Activated naive CD4-positive, alpha-beta T cell treated with anti-CD3 and anti-CD28 coated beads for 36 hours (primary cell): ENCODE data around the gene CLEC4G. TPM values are rescaled to one million over a fixed set of nuclear protein-coding genes. Genes with fewer than 3 reads are reported as not detected.
"Not testable (repeated sequence)": the region's sequence is repeated elsewhere in the genome, so short reads cannot be mapped to it uniquely, and the experiment has no call there.

ENCODE experiments used
- CTCF ChIA-PET: fragments of 350-600 bp; sonication (Branson Sonifier 250); formaldehyde crosslinking; loops from one replicate; lab custom pipeline; 2021; ENCODE audit warnings: antibody characterized with exemption; lab: Charles Lee
- DNase-seq: peaks from one replicate; pipeline ENCODE4 v3.0.0-alpha.2; 2020
- H3K27ac Mint-ChIP-seq: one replicate; pipeline ENCODE4 v1.8.0; 2021; ENCODE audit warnings: mild to moderate bottlenecking, mixed read lengths
- H3K27me3 Mint-ChIP-seq: one replicate; pipeline ENCODE4 v1.8.0; 2021; ENCODE audit warnings: low read depth, mixed read lengths
- H3K36me3 Mint-ChIP-seq: one replicate; pipeline ENCODE4 v1.8.0; 2021; ENCODE audit warnings: low read depth, mixed read lengths
- H3K4me1 Mint-ChIP-seq: one replicate; pipeline ENCODE4 v1.8.0; 2021; ENCODE audit warnings: low read depth, mixed read lengths
- H3K4me3 Mint-ChIP-seq: one replicate; pipeline ENCODE4 v1.8.0; 2021; ENCODE audit warnings: mild to moderate bottlenecking, moderate library complexity, mixed read lengths
- H3K9me3 Mint-ChIP-seq: one replicate; pipeline ENCODE4 v1.8.0; 2021; ENCODE audit warnings: mixed read lengths
- intact Hi-C: fragments of 100-400 bp; cut with micrococcal nuclease; formaldehyde crosslinking; loops from one replicate; pipeline ENCODE4 v1.15.1; 2023
- total RNA-seq, 2 experiments: library from RNA; stranded (reverse); gene quantifications; one replicate each; pipeline ENCODE4 v1.2.3, GENCODE V29; 2021

CLEC4G gene
- total RNA-seq, 2 experiments from 2014 or later, result not detected

- H3K4me1 Mint-ChIP-seq, H3K4me3 Mint-ChIP-seq, H3K27ac Mint-ChIP-seq, CTCF ChIA-PET, H3K36me3 Mint-ChIP-seq, DNase-seq, H3K9me3 Mint-ChIP-seq, H3K27me3 Mint-ChIP-seq, intact Hi-C loops: not testable (repeated sequence)
These were observed 32.2 kb upstream of the CLEC4G start for GRCh38 chr19:7764157-7764556.

GRCh38 chr19:7763696-7764095 lies 31.8 kb upstream of the CLEC4G start:
- Mint-ChIP-seq H3K36me3 (peaks cover 8% of the 10 kb centered on the region), H3K4me1 (peaks cover 6% of the 10 kb centered on the region), H3K27ac (no peak overlapping the region), H3K4me3 (no peak overlapping the region), H3K9me3 (peaks cover 9% of the 10 kb centered on the region), H3K27me3 (peaks cover 4% of the 10 kb centered on the region)
- DNase-seq, result no peak
- CTCF ChIA-PET, result no interaction called here
- intact Hi-C loops, result no loop called here

GRCh38 chr19:7762719-7763293 lies 30.9 kb upstream of the CLEC4G start, which contains the start of gene CLEC4M:
Gene CLEC4M, plus strand, starts transcription at chr19:7763243. Its CDS starts 24 bp downstream, at chr19:7763267.
- H3K27me3 Mint-ChIP-seq, result peaks cover 4% of the 10 kb centered on the region
- peaks cover 12% of the 10 kb centered on the region for H3K36me3 Mint-ChIP-seq
- no peak for DNase-seq
- CTCF ChIA-PET, result interaction anchor here (0.6 kb wide), 1 partner anchor 773 kb away, joined by 4 read pairs; no protein-coding TSS in a partner anchor
- intact Hi-C loops, result no loop called here
- no peak within 1 kb of the TSS for H3K27ac Mint-ChIP-seq
- H3K4me1 Mint-ChIP-seq, result peaks cover 6% of the 10 kb centered on the region
- H3K4me3 Mint-ChIP-seq, result no peak within 1 kb of the TSS
- peaks cover 18% of the 10 kb centered on the region for H3K9me3 Mint-ChIP-seq

- peaks cover 12% of the 10 kb centered on the region for H3K4me1 Mint-ChIP-seq
- DNase-seq, result no peak
- no peak overlapping the region for H3K27ac Mint-ChIP-seq
- CTCF ChIA-PET, result no interaction called here
- intact Hi-C loops, result no loop called here
- H3K27me3 Mint-ChIP-seq, result peaks cover 4% of the 10 kb centered on the region
- peaks cover 50% of the 10 kb centered on the region for H3K9me3 Mint-ChIP-seq
- peaks cover 19% of the 10 kb centered on the region for H3K36me3 Mint-ChIP-seq
- no peak overlapping the region for H3K4me3 Mint-ChIP-seq
These were observed 27.2 kb upstream of the CLEC4G start for GRCh38 chr19:7759156-7759555.

GRCh38 chr19:7757358-7757757 lies 25.4 kb upstream of the CLEC4G start:
- no peak for DNase-seq
- peaks cover 56% of the 10 kb centered on the region for H3K9me3 Mint-ChIP-seq
- H3K27ac Mint-ChIP-seq, result no peak overlapping the region
- H3K4me1 Mint-ChIP-seq, result peaks cover 14% of the 10 kb centered on the region
- peaks cover 4% of the 10 kb centered on the region for H3K27me3 Mint-ChIP-seq
- H3K36me3 Mint-ChIP-seq, result peaks cover 19% of the 10 kb centered on the region
- H3K4me3 Mint-ChIP-seq, result no peak overlapping the region
- intact Hi-C loops, result no loop called here
- CTCF ChIA-PET, result interaction anchor here (0.6 kb wide), 1 partner anchor 101 kb away, joined by 4 read pairs; no protein-coding TSS in a partner anchor

- H3K9me3 Mint-ChIP-seq, result peaks cover 60% of the 10 kb centered on the region
- CTCF ChIA-PET, result no interaction called here
- no peak overlapping the region for H3K27ac Mint-ChIP-seq
- intact Hi-C loops, result no loop called here
- H3K36me3 Mint-ChIP-seq, result peaks cover 19% of the 10 kb centered on the region
- H3K27me3 Mint-ChIP-seq, result peaks cover 4% of the 10 kb centered on the region
- DNase-seq, result no peak
- H3K4me3 Mint-ChIP-seq, result no peak overlapping the region
- peaks cover 20% of the 10 kb centered on the region for H3K4me1 Mint-ChIP-seq
These were observed 24.3 kb upstream of the CLEC4G start for GRCh38 chr19:7756258-7756657.

- CTCF ChIA-PET, result interaction anchor here (1.0 to 2.2 kb wide), 2 partner anchors 49 to 183 kb away, joined by 4 to 5 read pairs; no protein-coding TSS in a partner anchor
These were observed 19.4 kb upstream of the CLEC4G start for GRCh38 chr19:7751157-7751783.

GRCh38 chr19:7748756-7749155 lies 16.8 kb upstream of the CLEC4G start:
- Mint-ChIP-seq H3K27ac (no peak overlapping the region), H3K4me1 (peaks cover 26% of the 10 kb centered on the region), H3K4me3 (no peak overlapping the region), H3K36me3 (no peaks in the 10 kb centered on the region), H3K27me3 (peaks cover 13% of the 10 kb centered on the region), H3K9me3 (peaks cover 19% of the 10 kb centered on the region)
- CTCF ChIA-PET, result no interaction called here
- intact Hi-C loops, result loop anchor here (1.0 kb wide), 1 partner anchor 51 kb away; no protein-coding TSS in a partner anchor
- DNase-seq, result peak; percentile 40

More at GRCh38 chr19:7751157-7751783, 19.4 kb upstream of the CLEC4G start:
- H3K4me1 Mint-ChIP-seq, result peaks cover 31% of the 10 kb centered on the region
- peak overlapping the region; percentile 50 for H3K27ac Mint-ChIP-seq
- peaks cover 40% of the 10 kb centered on the region for H3K9me3 Mint-ChIP-seq
- peak; percentile 75 for DNase-seq
- intact Hi-C loops, result loop anchor here (1.0 kb wide), 4 partner anchors 13 to 56 kb away; no protein-coding TSS in a partner anchor
- peaks cover 2% of the 10 kb centered on the region for H3K36me3 Mint-ChIP-seq
- H3K4me3 Mint-ChIP-seq, result no peak overlapping the region
- peaks cover 8% of the 10 kb centered on the region for H3K27me3 Mint-ChIP-seq

- H3K9me3 Mint-ChIP-seq, result peaks cover 16% of the 10 kb centered on the region
- H3K27me3 Mint-ChIP-seq, result peaks cover 13% of the 10 kb centered on the region
- DNase-seq, result no peak
- H3K4me1 Mint-ChIP-seq, result peaks cover 26% of the 10 kb centered on the region
- no peaks in the 10 kb centered on the region for H3K36me3 Mint-ChIP-seq
- no peak overlapping the region for H3K4me3 Mint-ChIP-seq
- intact Hi-C loops, result loop anchor here (1.0 kb wide), 1 partner anchor 51 kb away; no protein-coding TSS in a partner anchor
- CTCF ChIA-PET, result interaction anchor here (1.6 kb wide), 1 partner anchor 67 kb away, joined by 6 read pairs; the partner anchor contains the start of gene TRAPPC5
- no peak overlapping the region for H3K27ac Mint-ChIP-seq
These were observed 16.3 kb upstream of the CLEC4G start for GRCh38 chr19:7748171-7748570.

GRCh38 chr19:7746903-7747884 lies 15.3 kb upstream of the CLEC4G start, which contains the start of gene CD209:
Gene CD209, minus strand, starts transcription at chr19:7747534. Its CDS starts 23 bp downstream, at chr19:7747511.
- H3K9me3 Mint-ChIP-seq, result peaks cover 14% of the 10 kb centered on the region

GRCh38 chr19:7746306-7746705 lies 14.4 kb upstream of the CLEC4G start:
- CTCF ChIA-PET, H3K36me3 Mint-ChIP-seq, H3K4me3 Mint-ChIP-seq, H3K27ac Mint-ChIP-seq, DNase-seq, intact Hi-C loops: not testable (repeated sequence)
- peaks cover 19% of the 10 kb centered on the region for H3K4me1 Mint-ChIP-seq
- H3K9me3 Mint-ChIP-seq, result peaks cover 11% of the 10 kb centered on the region
- H3K27me3 Mint-ChIP-seq, result peaks cover 24% of the 10 kb centered on the region

More at GRCh38 chr19:7746903-7747884, 15.3 kb upstream of the CLEC4G start, which contains the start of gene CD209:
- no peak for DNase-seq
- no peaks in the 10 kb centered on the region for H3K36me3 Mint-ChIP-seq
- no peak within 1 kb of the TSS for H3K4me3 Mint-ChIP-seq
- intact Hi-C loops, result no loop called here
- H3K4me1 Mint-ChIP-seq, result peaks cover 22% of the 10 kb centered on the region
- H3K27ac Mint-ChIP-seq, result no peak within 1 kb of the TSS
- CTCF ChIA-PET, result interaction anchor here (0.6 to 1.6 kb wide), 2 partner anchors 66 to 272 kb away, joined by 3 to 6 read pairs; partner anchors contain the start of gene TRAPPC5
- peaks cover 18% of the 10 kb centered on the region for H3K27me3 Mint-ChIP-seq
